GM21529 (cell line): ENCODE results near the gene TMEM270.
"Not testable (repeated sequence)": the region's sequence is repeated elsewhere in the genome, so short reads cannot be mapped to it uniquely, and the experiment has no call there.

ENCODE experiments used
- ATAC-seq: cut with Tn5 transposase; IDR thresholded peaks from one replicate; pipeline ENCODE4 v1.9.1; 2021; ENCODE audit not compliant: unreplicated experiment

TMEM270 gene

DNA sequence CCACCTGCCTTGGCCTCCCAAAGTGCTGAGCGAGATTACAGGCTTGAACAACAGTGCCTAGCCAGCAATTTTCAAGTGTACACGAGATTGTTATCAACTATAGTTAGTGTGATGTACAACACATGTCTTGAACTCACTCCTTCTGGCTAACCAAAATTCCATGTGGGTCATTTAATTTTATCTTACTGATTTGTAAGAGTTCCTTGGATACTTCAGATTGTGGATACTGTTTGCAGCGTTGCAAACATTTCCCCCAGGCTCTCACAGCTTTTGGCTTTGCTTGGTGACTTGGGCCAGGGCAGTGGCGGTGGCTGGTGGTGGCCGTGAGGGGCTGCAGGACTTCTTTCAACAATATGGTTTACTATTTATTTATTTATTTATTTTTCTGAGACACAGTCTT lies 8.5 kb upstream of the TMEM270 start:
- no peak for ATAC-seq

DNA sequence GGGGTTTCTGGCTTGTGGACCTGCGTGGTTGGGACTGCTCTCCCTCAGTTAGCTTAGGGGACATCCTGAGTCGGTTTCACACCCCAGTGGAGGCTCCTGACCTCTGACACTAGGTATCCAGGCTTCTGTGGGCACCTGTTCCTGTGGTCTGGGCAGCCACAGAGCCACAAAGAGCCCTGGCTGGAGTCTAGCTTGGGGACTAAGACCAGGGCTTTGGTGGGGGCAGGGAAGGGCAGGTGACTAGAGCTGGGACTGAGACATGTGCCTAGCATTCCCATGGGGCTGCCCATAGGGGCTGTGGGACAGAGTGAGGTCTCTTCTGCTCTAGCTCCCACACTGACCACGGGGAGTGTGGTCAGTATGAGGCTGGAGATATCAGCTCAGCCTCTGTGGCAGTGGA lies 4.0 kb upstream of the TMEM270 start:
- ATAC-seq: no peak

DNA sequence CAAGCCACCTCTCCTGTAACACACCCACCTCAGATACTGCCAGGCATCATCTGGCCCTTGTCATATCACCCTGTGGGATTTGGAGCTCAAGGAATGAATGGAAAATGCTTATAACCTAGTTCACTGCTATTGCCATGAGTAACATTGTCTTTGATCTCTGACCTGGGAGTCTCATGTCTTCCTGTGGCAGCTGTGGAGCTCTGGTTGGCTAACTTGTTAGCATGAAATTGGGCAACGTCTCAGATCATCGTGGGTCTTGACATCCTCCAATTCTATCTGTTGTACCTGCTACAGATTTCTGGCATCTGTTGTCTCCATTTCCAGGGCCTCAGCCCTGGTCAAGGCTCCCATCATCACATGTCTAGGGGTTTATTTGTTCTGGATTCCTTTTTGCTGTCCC lies 2.2 kb upstream of the TMEM270 start:
- ATAC-seq: no peak

DNA sequence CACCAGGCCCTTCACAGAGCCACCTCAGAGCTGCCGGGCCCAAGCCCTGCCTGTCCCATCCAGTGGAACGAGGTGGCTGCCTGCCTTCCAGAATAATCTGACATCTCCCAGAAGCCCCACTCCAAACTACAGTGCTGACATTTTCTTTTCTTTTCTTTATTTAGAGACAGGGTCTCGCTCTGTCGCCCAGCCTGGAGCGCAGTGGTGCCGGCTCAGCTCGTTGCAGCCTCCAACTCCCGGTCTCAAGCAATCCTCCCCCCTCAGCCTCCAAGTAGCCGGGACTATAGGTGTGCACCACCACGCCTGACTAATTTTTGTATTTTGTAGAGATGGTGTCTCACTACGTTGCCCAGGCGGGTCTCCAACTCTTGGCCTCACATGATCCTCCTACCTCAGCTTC lies 346 bp downstream of the TMEM270 start:
- no peak for ATAC-seq

DNA sequence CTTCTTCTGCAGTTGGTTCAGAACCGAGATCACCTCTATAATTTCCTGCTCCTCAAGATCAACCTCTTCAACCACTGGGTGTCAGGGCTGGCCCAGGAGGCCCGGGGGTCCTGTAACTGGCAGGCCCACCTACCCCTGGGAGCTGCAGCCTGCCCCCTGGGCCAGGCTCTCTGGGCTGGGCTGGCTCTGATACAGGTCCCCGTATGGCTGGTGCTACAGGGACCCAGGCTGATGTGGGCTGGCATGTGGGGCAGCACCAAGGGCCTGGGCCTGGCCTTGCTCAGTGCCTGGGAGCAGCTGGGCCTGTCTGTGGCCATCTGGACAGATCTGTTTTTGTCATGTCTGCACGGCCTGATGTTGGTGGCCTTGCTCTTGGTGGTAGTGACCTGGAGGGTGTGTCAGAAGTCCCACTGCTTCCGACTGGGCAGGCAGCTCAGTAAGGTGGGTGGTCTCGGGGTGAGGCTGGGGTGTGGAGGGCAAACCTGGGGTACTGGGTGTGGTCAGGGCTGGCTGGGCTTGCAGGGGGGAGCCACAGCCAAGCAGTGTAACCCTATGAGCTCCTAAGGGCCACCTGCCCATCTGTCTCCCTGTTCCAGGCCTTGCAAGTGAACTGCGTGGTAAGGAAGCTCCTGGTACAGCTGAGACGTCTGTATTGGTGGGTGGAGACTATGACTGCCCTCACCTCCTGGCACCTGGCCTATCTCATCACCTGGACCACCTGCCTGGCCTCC lies 4.2 kb downstream of the TMEM270 start:
- no peak for ATAC-seq

DNA sequence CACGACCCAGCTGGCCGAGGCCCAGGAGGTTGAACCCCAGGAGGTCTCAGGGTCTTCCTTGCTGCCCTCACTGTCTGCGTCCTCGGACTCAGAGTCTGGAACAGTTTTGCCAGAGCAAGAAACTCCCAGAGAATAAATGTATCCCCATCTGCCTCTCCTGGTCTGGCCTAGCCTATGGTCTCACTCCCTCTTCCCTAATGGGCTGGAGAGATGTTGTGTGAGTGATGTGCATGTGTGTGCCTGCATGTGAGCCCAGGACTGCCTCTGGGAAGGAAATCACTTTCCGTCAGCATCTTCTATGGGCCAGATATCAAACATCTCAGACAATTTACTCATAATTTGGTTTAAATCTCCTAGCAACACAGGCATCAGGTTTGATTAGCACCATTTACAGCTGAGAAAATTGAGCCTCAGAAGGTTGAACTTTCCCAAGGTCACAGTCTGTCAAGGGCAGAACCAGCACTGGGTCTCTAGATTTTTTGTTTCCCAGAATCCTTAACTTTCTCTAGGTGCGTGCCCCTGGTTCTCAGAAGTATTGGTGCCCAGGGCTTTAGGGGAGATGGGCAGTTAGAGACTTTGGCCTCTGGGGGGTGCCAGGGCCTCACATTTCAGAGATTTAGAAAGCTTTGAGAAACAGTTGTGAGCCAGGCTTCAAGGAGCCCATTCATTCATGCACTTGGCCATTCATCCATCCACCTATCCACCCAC lies 4.9 kb downstream of the TMEM270 start:
- no peak for ATAC-seq

DNA sequence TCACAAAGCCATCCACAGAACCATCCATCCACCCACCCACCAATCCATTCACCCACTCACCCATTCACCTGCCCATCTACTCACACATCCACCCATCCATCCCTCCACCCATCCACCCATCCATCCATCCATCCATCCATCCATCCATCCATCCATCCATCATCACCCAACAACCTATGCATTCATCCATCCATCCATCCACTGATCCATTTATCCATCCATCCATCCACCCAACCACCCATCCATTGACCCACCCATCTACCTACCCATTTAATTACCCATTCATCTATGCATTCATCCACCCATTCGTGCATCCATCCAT lies 5.4 kb downstream of the TMEM270 start:
- ATAC-seq: no peak

DNA sequence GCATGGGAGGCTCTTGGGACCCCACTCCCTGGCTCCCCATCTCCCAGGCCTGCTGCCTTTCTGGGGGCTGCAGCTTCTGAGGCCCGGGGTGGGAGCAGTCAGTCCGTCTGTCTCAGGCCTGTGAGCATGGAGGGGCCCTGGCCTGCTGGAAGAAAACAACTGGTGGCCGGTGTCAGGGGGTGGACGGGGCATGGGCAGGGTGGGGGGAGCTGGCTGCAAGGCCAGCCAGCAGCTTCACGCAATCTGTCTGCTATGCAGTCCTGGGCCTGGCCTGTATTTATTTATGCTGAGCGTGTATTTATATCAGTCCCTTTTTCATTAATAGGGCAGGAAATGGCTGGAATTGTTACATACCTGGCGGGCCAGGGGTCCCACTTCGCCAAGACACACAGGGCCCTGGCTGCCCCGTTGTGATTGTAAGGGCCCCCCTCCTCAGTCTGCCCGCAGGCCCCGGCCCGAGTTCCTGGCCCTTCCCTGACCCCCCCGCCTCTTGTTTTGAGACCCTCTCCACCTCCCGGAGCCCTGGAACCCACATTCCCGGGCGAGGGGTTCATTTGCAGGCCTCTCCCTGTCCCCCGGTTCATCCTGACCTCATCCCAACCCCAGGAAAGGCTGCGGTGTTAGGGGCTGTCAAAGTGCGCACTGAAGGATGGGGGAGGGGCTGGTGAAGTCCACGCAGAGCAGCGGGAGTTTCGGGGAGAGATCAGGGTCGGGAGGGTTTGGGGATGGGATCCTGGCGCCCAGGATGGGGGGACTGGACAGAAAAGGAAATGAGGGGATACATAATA lies 8.2 kb downstream of the TMEM270 start:
- ATAC-seq: no peak

DNA sequence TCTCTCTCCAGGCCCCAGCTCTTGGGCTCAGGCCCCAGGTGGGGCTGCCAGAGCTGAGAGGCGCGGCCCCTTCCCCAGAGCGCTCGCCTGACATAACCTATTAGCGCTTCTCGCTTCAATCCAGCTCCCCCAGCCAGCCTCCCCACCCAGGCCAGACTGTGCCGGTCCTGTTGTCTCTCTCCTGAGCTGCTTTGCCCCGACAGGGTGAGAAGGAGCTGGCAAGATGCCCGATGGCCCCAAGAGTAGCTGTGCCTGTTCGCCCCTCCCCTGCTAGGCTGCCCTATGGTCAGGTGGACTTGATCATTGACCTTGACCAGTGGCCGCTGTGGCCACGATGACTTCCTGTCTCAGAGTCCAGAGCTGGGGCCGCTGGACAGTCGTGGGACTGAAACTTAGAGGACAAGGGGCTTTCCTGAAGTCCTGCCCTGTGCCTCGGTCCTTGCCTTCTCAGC lies 9.1 kb downstream of the TMEM270 start:
- no peak for ATAC-seq

DNA sequence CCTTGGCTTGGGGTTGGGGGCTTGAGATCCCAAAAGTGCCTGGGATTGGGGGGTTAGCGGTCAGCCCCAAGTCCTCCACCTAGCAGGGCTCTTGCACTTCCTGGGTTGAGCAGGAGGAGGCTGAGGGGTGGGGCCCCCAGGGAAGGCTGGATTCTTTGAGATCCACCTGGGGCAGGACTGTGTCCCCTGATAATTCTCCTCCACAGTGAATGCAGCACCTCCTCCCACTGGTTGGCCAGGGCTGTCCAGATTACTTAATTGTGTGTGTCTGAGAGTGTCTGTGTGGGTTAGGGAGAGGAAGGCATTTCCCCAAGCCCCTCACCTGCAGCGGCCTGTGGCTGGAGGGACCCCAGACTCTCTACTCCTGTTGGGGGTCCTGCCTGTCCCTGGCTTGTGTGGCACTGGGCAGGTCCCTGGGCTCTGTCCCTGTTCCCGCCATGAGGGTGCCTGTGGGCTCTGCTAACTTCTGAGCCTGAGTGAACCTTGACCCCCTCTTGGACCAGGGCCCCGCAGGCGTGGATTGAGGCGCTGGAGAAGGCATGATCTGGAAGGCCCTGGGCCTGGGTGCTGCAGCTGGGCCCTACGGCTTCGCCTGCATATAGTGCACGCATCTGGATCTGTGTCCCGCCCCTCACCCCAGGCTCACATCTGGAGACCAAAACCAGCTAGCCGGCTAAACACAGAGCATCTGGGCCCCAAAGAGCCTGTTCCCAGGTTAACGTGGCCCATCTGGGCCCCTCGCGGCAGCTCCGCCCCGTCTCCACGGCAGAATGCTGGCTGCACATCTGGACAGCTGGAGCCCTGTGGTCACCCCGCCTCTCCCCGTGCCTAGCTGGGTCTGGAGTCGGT lies 10.4 kb downstream of the TMEM270 start:
- ATAC-seq: no peak

DNA sequence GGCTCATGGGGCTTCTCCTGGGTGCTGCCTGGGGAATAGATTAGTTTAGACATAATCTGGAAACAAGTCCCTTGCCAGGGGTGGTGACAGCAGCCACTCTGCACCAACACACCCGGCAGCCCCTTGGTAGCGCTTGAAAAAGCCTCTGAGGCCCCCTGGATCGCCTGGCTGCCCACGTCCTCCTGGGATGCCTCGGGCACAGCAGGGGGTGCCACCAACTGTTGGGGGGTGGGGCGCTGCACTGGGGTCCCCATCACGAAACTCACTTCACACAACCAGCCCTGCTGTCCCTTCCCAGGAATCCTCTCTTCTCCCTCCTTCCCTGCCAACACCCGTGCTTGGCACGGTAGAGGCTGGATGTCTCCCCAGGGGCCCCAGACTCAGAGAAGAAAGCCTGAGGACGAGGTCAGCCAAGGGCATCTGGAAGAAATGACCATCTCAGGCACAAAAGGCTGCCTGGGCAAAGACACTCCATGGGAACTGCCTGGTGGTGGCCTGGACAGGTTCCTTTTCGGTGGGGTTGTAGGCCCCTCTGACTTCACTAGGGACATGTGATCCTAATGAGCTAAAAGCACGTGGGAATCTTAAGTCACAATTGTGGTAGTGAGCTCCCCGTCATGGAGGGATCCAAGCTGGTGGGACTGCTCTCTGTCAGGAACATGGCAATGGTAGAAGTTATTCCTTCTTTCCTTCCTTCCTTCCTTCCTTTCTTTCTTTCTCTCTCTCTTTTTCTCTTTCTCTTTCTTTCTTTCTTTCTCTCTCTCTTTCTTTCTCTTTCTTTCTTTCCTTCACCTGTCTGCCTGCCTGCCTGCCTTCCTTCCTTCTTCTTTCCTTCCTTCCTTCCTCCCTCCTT lies 11.3 kb downstream of the TMEM270 start:
- ATAC-seq: no peak

DNA sequence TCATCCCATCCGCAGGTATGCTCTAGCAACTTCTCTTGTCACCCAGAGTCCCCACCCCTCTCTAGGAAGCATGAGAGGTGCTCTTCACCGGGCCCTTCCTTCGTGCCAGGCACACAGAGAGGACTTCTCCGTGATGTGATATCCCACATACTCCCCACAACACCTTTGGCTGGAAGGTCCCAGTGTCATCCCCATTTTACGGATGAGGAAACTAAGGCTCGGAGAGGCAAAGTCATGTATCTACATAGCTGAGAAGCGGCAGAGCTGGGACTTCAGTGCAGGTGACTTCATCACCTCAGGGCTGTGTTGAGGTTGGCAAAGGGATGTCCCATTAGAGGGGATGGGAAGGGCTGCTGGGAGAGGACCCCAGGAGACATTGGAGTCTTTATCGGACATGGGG lies 15.4 kb downstream of the TMEM270 start:
- no peak for ATAC-seq

DNA sequence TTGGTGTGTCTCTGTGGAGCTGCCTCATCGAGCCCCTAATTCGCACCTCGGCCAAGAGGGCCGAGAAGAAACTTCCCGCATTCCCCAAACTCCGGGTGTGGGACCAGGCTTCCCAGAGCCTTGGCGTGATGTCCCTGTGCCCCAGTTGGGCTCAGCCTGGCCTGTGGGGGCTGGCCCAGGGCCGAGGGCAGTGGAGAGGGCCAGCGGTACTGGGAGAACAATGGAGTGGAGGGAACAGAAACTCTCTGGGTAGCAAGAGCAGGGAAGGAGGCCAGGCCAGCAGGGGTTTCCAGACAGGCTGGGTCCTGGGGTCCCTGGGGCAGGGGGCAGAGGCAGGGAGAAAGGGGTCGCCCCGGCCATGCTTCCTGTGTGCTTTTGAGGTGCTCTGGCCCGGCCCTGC lies 16.0 kb downstream of the TMEM270 start:
- ATAC-seq: no peak

DNA sequence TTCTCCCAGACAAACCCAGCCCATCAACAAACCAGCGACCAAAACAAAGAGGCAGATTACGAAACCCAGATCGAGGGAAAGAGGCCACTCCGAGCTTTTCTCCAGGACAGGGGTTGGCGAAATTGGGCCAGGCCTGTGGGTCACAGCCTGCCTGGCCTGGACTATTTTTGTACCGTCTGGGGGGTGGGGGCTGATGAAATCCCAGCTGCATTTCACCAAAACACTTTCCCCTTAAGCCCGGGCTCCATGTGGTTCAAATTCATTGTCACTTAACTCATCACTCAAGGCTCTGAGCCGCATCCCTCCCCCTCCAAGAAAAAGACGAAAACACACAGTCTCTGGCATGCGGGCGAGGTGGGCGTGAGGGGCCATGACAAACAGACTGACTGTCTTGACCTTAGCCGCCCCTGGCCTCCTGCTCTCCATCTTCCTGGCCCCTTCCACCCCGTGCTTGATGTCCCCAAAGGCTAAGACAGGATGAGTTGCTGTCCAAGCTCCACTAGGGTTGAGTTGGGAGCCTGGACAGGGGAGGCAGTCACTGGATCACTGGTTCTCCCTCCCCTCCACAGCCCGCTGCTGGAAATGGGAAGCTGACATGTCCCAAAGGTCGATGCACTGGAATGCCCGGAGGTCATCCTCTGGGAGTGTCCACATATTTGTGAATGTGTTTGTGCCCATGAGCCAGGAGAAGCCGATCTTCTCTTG lies 19.2 kb downstream of the TMEM270 start:
- ATAC-seq: no peak

DNA sequence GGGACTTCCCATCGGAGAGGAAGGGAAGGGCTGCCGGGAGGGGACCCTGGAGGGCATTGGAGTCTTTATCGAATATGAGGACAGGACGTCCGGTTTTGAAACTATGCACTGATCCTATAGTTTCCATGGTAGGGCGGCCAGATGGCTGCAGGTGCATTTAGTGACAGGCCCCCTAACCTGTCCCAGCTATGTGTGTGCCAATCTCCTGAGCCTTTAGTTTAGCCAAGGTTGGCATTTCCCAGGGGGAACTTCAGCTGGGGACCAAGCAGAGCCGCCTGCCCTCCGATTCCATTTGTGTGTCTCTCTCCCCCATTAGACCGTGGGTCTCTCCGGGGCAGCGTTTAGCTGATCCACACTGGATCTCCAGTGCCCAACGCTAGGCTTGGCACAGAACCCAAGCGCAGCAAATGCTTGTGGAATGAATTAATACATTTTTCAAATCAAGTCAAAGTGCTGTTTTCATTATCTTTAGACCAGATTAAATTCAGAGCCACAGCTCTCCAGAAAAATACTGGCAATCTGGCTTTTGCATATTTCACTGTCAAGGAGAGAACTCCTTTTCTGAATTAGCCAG lies 19.9 kb downstream of the TMEM270 start:
- ATAC-seq: no peak

DNA sequence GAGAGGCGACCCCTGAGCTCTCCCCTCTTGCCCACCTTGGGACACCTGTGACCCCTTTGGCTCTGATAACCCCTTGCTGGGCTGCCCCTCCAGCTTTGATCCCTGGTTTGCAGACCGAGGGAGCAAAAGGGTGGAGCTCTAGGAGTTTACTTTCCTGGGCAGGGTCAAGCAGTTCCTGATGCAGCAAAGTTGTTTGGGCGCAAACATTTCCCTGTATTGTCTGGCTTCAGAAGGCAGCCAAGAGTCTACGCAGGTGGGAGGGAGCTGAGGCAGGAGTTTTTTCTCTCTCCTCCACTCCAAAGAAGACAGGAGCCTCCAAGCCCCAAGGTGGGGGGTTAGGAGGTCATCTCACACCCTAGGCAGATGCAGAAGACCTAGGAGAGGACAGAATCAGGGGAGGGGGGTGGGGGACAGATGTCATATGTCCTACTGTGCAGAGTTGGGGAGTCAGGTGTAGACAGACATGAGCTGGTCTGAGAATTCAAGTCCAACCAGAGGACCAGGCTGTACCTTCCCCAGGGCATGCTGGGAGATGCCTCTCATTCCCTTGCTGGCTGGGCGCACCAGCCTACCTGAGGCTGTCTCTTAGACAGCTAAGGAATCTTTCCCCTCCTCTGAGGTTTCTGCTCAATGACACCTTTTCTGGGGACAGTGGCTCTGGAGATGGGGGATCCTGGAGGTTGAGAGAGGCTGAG lies 20.5 kb downstream of the TMEM270 start:
- no peak for ATAC-seq

DNA sequence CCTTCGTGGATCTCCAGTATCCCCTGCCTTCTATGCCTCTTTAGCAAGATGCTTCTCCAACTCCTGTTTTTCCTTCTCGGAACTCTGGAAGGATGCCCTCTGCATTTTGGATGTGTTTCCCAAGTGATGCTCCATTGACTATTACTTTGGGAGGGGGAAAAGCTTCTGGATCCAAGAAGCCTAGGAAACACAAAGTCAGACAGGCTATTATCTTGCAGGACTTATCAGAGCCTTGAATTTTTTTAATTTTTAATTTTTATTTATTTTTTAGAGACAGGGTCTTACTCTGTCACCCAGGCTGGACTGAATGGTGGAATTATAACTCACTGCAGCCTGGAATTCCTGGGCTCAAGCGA lies 21.1 kb downstream of the TMEM270 start:
- ATAC-seq: no peak

DNA sequence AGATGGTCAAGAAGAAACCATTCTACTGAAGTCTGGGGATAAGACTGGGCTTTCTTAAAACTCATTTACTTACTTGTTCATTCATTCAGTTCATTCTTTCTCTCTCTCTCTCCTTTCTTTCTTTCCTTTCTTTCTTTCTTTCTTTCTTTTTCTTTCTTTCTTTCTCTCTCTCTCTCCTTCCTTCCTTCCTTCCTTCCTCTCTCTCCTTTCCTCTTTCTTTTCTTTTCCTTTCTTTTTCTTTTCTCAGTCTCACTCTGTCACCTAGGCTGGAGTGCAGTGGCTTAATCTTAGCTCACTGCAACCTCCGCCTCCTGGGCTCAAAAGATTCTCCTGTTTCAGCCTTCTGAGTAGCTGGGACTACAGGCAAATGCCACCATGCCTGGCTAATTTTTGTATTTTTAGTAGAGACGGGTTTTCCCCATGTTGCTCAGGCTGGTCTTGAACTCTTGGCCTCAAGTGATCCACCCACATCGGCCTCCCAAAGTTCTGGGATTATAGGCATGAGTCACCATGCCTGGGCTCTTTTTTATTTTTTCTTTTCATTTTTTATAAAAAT lies 24.0 kb downstream of the TMEM270 start:
- not testable (repeated sequence) for ATAC-seq
